Amygdala (tissue), 56 donors: ENCODE measurements around the gene XXYLT1.
"Not testable (repeated sequence)": the region's sequence is repeated elsewhere in the genome, so short reads cannot be mapped to it uniquely, and the experiment has no call there.

Experiments used
- DNase-seq, 56 donors: peaks; one replicate each; lab custom pipeline; 2025; lab: John Stamatoyannopoulos, UW

Gene XXYLT1

GRCh38 chr3:195194559-195195206, 76.3 kb downstream of the XXYLT1 start:
- DNase-seq = no peak

GRCh38 chr3:195191580-195191979, 79.4 kb downstream of the XXYLT1 start:
- no peak for DNase-seq

- DNase-seq = no peak
Observed at GRCh38 chr3:195189821-195190220, 81.1 kb downstream of the XXYLT1 start.

- no peak for DNase-seq
Observed at GRCh38 chr3:195188426-195188927, 82.5 kb downstream of the XXYLT1 start.

GRCh38 chr3:195187609-195188425, 83.1 kb downstream of the XXYLT1 start:
- DNase-seq = no peak

GRCh38 chr3:195186710-195187047, 84.3 kb downstream of the XXYLT1 start:
- not testable (repeated sequence) for DNase-seq

- no peak for DNase-seq
Observed at GRCh38 chr3:195186041-195186709, 84.8 kb downstream of the XXYLT1 start.

DNA sequence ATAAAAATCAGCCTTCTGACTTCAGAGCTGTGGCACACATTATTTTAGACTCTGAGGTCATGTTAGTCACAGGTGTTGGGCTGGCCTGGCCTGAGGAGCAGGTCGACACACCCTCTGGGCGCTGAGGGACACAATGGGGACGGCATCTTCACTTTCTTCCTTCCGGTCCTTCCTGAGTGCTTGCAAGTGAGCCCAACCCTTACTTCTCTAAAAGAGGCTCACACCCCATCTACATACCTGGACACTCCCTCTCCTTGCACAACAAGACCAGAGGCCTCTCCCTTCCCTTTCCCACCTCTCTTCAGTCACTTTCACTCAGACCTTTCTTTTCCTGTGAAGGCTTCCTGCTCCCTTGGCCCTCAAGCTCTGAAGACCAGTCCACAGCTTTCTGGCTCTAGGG, 85.4 kb downstream of the XXYLT1 start:
- DNase-seq = no peak

GRCh38 chr3:195184716-195185421, 86.1 kb downstream of the XXYLT1 start:
- no peak for DNase-seq

DNA sequence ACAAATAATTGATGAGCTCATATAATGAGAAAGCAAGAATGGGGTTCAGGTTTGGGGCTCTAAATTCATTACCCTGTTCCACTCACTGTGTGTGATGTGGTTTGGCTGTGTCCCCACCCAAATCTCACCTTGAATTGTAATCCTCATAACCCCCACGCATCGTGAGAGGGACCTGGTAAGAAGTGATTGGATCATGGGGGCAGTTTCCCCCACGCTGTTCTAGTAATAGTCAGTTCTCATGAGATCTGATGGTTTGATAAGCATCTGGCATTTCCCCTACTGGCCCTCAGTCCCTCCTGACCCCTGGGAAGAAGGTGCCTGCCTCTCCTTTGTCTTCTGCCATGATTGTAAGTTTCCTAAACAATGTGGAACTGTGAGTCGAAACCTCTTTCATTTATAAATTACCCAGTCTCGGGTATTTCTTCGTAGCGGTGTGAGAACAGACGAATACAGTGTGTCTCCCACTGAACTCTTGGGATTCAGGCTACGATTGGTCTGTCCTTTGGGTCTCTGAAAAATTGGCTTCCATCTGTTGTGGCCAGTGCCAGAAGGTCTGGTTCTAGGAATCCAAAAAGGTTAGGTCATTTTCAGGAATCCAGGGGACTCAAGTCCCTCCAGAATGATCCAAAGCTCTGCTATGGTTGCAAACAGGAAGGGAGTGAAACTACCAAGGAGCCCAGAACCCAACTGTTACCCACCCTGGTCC, 87.7 kb downstream of the XXYLT1 start:
- DNase-seq = no peak

- peak in 11 of 56 donors; percentile 11 to 65 (median 21) for DNase-seq
Observed at GRCh38 chr3:195182470-195182795, 88.5 kb downstream of the XXYLT1 start.

GRCh38 chr3:195181741-195182469, 89.1 kb downstream of the XXYLT1 start:
- DNase-seq = no peak

DNA sequence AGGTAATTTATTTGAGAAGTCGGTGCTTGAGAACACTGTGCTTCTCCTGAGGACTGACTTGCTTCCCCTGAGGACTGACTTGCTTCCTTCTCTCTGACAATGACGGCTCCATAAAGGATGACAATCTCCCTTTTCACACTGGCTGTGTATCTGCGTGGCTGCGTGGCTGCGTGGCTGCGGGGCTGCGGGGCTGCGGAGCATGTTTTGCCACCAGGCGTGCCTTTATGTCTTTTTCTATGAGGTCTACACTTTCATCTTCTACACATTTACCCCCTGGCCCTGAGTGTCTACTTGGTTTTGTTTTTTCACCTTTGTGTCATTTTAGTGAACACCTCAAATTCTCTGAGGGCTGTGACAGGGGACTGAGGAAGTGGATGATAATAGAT, 89.9 kb downstream of the XXYLT1 start:
- DNase-seq = no peak

- no peak for DNase-seq
Observed at GRCh38 chr3:195180490-195181112, 90.4 kb downstream of the XXYLT1 start.

DNA sequence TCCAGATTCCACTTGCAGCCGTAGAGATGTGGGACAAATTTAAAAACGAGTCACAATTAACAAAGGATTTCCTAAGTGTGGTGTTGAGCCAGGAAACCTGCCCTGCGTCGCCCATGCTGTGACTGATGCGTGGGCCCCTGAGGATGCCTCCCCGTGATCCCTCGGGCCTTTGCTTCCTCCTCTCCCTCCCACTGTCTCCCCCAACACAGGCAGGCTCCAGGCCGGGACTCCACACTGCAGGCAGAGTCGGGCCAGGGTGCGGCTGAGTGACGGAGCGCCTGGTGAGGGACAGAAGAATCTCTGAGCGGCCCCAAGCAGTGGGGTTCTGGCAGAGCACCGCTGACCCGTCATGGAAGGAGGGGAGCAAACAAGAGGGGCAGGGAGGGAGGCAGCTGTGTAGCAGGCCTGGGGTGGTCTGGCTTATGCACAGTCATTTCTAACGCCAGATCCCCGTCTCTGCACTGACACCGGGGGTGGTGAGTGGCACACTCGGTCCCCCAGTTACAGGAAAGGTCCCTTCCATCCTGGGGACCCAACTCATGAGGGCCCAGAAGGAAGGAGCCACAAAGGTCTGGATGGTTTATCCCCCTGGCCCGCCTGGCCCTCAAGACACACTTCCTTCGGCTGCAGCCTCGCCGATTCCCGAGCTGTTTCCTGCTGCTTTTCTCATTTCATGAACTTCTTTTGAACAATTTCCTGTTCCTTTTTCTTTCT, 91.0 kb downstream of the XXYLT1 start:
- no peak for DNase-seq

DNA sequence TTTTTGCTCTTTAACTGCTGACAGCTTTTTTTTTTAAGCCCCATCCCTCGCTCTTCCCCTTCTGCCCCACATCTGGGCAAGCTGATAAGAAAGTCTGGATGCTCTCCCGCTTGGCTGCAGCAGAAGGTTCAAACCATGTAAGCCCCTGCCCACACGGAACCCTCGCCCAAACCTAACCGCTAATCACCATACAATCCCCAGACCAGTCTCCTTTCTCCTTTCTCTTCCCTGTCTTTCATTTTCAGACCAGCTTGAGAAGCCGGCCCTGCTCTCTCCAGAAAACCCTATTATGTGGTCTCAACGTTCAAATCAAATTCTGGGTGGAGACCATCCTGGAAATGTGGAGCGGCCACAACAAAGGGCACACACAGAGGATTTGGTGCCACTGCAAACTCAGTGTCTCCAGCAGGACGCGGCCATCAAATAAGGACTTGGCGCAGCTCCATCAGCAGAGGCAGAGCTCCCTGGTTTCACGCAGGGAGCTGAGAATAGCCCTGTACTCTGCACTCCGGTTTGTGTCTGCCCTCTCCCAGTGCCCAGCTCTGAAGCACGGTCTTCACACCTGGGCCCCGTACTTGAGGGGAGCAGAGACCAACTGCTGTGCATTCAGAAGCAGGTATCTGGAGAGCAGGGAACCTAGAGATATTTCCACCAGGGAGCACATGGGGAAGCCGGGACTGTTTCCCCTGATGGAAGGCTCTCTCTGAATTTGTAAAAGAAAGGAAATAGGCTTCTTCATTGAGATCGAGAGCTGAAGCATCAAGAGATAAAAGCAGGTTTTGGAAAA, 92.6 kb downstream of the XXYLT1 start:
- peak in 3 of 56 donors; percentile 4 to 29 (median 20) for DNase-seq

DNA sequence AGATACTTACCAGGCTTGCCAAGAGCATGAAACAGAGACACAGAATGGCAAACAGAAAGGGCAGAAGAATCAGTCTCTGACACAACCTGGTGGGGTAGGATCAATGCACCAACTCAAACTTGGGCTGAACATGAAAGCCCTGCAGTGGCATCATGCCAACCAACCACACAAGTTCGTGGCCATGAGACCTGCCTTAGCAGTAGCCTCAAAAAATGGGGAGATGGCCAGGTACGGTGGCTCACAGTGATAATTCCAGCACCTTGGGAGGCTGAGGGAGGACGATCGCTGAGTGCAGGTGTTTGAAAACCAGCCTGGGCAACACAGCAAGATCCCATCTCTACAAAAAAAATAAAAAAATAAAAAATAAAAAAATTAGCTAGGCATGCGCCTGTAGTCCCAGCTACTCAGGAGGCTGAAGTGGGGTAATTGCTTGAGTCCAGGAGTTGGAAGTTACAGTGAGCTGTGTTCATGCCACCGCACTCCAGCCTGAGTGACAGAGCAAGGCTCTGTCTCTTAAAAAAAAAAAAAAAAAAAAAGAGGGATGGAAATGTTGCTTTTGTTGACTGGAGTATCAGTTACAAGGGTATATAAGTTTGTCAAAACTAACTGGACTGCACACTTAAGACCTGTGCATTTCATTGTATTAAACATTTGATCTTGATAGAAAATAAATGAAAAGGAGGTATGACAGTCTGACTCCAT, 93.4 kb downstream of the XXYLT1 start:
- no peak for DNase-seq
